Measurements from ENCODE around the gene DISC1.

DNA sequence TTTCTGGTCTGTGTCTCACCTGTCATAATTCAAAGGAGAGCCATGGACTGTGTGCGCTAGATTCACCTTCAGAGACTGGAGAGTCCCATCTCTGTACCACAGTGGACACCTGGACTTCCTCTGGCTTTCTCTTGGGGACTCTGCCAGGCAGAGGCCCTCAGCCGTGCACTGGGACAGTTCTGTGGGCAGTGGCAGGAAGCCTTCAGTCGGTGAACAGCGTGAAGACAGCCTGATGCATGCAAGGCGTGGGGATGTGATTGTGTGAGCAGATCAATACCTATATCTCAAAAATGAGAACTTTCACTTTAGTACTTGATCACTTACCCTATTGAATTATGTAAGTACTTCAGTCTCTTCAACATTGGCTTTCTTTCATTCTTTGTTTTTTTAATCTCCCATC, 245.3 kb downstream of the DISC1 start:
- TF ChIP-seq CTCF (conservative IDR thresholded peaks at IDR 0.05; ENCODE audit: low read depth in 2 of 2) = no peak
- no peak for TF ChIP-seq ZNF331 (CRISPR knock-in tag; IDR thresholded peaks at IDR 0.05; ENCODE audit: low read depth)
- TF ChIP-seq POLR2AphosphoS5 (IDR thresholded peaks at IDR 0.05; ENCODE audit: low read depth) = no peak
- TF ChIP-seq EZH2phosphoT487 (IDR thresholded peaks at IDR 0.05; ENCODE audit: unreplicated experiment) = no peak
- no peak for TF ChIP-seq EZH2 (IDR thresholded peaks at IDR 0.05; ENCODE audit: low read depth, unreplicated experiment)
- TF ChIP-seq REST (IDR thresholded peaks at IDR 0.05; ENCODE audit: unreplicated experiment) = no peak
- no peak for TF ChIP-seq CREB1 (CRISPR knock-in tag; IDR thresholded peaks at IDR 0.05; ENCODE audit: low read depth)
- no peak for TF ChIP-seq JUNB (IDR thresholded peaks at IDR 0.05; ENCODE audit: unreplicated experiment)
- TF ChIP-seq, protein P1, sequence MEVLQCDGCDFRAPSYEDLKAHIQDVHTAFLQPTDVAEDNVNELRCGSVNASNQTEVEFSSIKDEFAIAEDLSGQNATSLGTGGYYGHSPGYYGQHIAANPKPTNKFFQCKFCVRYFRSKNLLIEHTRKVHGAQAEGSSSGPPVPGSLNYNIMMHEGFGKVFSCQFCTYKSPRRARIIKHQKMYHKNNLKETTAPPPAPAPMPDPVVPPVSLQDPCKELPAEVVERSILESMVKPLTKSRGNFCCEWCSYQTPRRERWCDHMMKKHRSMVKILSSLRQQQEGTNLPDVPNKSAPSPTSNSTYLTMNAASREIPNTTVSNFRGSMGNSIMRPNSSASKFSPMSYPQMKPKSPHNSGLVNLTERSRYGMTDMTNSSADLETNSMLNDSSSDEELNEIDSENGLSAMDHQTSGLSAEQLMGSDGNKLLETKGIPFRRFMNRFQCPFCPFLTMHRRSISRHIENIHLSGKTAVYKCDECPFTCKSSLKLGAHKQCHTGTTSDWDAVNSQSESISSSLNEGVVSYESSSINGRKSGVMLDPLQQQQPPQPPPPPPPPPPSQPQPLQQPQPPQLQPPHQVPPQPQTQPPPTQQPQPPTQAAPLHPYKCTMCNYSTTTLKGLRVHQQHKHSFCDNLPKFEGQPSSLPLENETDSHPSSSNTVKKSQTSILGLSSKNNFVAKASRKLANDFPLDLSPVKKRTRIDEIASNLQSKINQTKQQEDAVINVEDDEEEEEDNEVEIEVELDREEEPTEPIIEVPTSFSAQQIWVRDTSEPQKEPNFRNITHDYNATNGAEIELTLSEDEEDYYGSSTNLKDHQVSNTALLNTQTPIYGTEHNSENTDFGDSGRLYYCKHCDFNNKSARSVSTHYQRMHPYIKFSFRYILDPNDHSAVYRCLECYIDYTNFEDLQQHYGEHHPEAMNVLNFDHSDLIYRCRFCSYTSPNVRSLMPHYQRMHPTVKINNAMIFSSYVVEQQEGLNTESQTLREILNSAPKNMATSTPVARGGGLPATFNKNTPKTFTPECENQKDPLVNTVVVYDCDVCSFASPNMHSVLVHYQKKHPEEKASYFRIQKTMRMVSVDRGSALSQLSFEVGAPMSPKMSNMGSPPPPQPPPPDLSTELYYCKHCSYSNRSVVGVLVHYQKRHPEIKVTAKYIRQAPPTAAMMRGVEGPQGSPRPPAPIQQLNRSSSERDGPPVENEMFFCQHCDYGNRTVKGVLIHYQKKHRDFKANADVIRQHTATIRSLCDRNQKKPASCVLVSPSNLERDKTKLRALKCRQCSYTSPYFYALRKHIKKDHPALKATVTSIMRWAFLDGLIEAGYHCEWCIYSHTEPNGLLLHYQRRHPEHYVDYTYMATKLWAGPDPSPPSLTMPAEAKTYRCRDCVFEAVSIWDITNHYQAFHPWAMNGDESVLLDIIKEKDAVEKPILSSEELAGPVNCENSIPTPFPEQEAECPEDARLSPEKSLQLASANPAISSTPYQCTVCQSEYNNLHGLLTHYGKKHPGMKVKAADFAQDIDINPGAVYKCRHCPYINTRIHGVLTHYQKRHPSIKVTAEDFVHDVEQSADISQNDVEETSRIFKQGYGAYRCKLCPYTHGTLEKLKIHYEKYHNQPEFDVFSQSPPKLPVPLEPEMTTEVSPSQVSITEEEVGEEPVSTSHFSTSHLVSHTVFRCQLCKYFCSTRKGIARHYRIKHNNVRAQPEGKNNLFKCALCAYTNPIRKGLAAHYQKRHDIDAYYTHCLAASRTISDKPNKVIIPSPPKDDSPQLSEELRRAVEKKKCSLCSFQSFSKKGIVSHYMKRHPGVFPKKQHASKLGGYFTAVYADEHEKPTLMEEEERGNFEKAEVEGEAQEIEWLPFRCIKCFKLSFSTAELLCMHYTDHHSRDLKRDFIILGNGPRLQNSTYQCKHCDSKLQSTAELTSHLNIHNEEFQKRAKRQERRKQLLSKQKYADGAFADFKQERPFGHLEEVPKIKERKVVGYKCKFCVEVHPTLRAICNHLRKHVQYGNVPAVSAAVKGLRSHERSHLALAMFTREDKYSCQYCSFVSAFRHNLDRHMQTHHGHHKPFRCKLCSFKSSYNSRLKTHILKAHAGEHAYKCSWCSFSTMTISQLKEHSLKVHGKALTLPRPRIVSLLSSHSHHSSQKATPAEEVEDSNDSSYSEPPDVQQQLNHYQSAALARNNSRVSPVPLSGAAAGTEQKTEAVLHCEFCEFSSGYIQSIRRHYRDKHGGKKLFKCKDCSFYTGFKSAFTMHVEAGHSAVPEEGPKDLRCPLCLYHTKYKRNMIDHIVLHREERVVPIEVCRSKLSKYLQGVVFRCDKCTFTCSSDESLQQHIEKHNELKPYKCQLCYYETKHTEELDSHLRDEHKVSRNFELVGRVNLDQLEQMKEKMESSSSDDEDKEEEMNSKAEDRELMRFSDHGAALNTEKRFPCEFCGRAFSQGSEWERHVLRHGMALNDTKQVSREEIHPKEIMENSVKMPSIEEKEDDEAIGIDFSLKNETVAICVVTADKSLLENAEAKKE (CRISPR knock-in tag; IDR thresholded peaks at IDR 0.05) = no peak
- TF ChIP-seq NANOG (IDR thresholded peaks at IDR 0.05; ENCODE audit: borderline replicate concordance) = no peak
